ENCODE measurements around the gene PDXK.
A peak's percentile ranks its signal among the peaks of the same experiment; 100 is the strongest.
"Not testable (repeated sequence)": the region's sequence is repeated elsewhere in the genome, so short reads cannot be mapped to it uniquely, and the experiment has no call there.

PDXK gene

GRCh38 chr21:43718872-43719747 is at the start of gene PDXK:
Gene PDXK (plus strand): TSS chr21:43719129. CDS start chr21:43719295, 166 bp downstream.
- peaks cover 4% of the 10 kb centered on the region for H3K36me3 ChIP-seq (ENCODE audit: control insufficient read depth, insufficient read depth, low read length)
- peaks cover 17% of the 10 kb centered on the region for H3K4me1 ChIP-seq (ENCODE audit: control insufficient read depth, insufficient read depth, low read length)
- H3K27ac ChIP-seq (ENCODE audit: low read depth, low read length): peak within 1 kb of the TSS; percentile 66
- H3K27me3 ChIP-seq (ENCODE audit: control insufficient read depth, insufficient read depth, low read length): no peaks in the 10 kb centered on the region
- peak within 1 kb of the TSS; percentile 83 for H3K9ac ChIP-seq (ENCODE audit: low read length)
- H3K4me3 ChIP-seq (ENCODE audit: low read length): peak within 1 kb of the TSS; percentile 92

- Histone ChIP-seq H3K4me3 (ENCODE audit: low read length) (no peak overlapping the region), H3K27ac (ENCODE audit: low read depth, low read length) (no peak overlapping the region), H3K36me3 (ENCODE audit: control insufficient read depth, insufficient read depth, low read length) (peaks cover 9% of the 10 kb centered on the region), H3K9ac (ENCODE audit: low read length) (no peak overlapping the region), H3K4me1 (ENCODE audit: control insufficient read depth, insufficient read depth, low read length) (no peaks in the 10 kb centered on the region), H3K27me3 (ENCODE audit: control insufficient read depth, insufficient read depth, low read length) (no peaks in the 10 kb centered on the region)
Observed at GRCh38 chr21:43669828-43670605, 48.9 kb upstream of the PDXK start.

GRCh38 chr21:43675871-43676270 is 43.1 kb upstream of the PDXK start:
- Histone ChIP-seq H3K27me3 (ENCODE audit: control insufficient read depth, insufficient read depth, low read length) (no peaks in the 10 kb centered on the region), H3K4me3 (ENCODE audit: low read length) (no peak overlapping the region), H3K9ac (ENCODE audit: low read length) (no peak overlapping the region), H3K4me1 (ENCODE audit: control insufficient read depth, insufficient read depth, low read length) (no peaks in the 10 kb centered on the region), H3K36me3 (ENCODE audit: control insufficient read depth, insufficient read depth, low read length) (peaks cover 19% of the 10 kb centered on the region), H3K27ac (ENCODE audit: low read depth, low read length) (no peak overlapping the region)

- Histone ChIP-seq H3K4me3 (ENCODE audit: low read length) (no peak overlapping the region), H3K4me1 (ENCODE audit: control insufficient read depth, insufficient read depth, low read length) (no peaks in the 10 kb centered on the region), H3K9ac (ENCODE audit: low read length) (no peak overlapping the region), H3K27ac (ENCODE audit: low read depth, low read length) (no peak overlapping the region), H3K36me3 (ENCODE audit: control insufficient read depth, insufficient read depth, low read length) (peaks cover 19% of the 10 kb centered on the region), H3K27me3 (ENCODE audit: control insufficient read depth, insufficient read depth, low read length) (no peaks in the 10 kb centered on the region)
Observed at GRCh38 chr21:43676391-43676790, 42.5 kb upstream of the PDXK start.

- no peaks in the 10 kb centered on the region for H3K4me1 ChIP-seq (ENCODE audit: control insufficient read depth, insufficient read depth, low read length)
- H3K9ac ChIP-seq (ENCODE audit: low read length): no peak overlapping the region
- no peak overlapping the region for H3K27ac ChIP-seq (ENCODE audit: low read depth, low read length)
- peaks cover 27% of the 10 kb centered on the region for H3K36me3 ChIP-seq (ENCODE audit: control insufficient read depth, insufficient read depth, low read length)
- no peak overlapping the region for H3K4me3 ChIP-seq (ENCODE audit: low read length)
- H3K27me3 ChIP-seq (ENCODE audit: control insufficient read depth, insufficient read depth, low read length): no peaks in the 10 kb centered on the region
Observed at GRCh38 chr21:43679951-43680350, 39.0 kb upstream of the PDXK start.

- H3K9ac ChIP-seq (ENCODE audit: low read length); H3K27me3 ChIP-seq (ENCODE audit: control insufficient read depth, insufficient read depth, low read length); H3K27ac ChIP-seq (ENCODE audit: low read depth, low read length); H3K4me3 ChIP-seq (ENCODE audit: low read length); H3K4me1 ChIP-seq (ENCODE audit: control insufficient read depth, insufficient read depth, low read length): not testable (repeated sequence)
- H3K36me3 ChIP-seq (ENCODE audit: control insufficient read depth, insufficient read depth, low read length): peaks cover 26% of the 10 kb centered on the region
Observed at GRCh38 chr21:43680421-43680820, 38.5 kb upstream of the PDXK start.

- Histone ChIP-seq H3K27ac (ENCODE audit: low read depth, low read length) (no peak overlapping the region), H3K27me3 (ENCODE audit: control insufficient read depth, insufficient read depth, low read length) (no peaks in the 10 kb centered on the region), H3K4me1 (ENCODE audit: control insufficient read depth, insufficient read depth, low read length) (no peaks in the 10 kb centered on the region), H3K4me3 (ENCODE audit: low read length) (no peak overlapping the region), H3K9ac (ENCODE audit: low read length) (no peak overlapping the region), H3K36me3 (ENCODE audit: control insufficient read depth, insufficient read depth, low read length) (peaks cover 27% of the 10 kb centered on the region)
Observed at GRCh38 chr21:43681650-43682049, 37.3 kb upstream of the PDXK start.

GRCh38 chr21:43684424-43684823 is 34.5 kb upstream of the PDXK start:
- Histone ChIP-seq H3K27me3 (ENCODE audit: control insufficient read depth, insufficient read depth, low read length) (no peaks in the 10 kb centered on the region), H3K36me3 (ENCODE audit: control insufficient read depth, insufficient read depth, low read length) (peaks cover 31% of the 10 kb centered on the region), H3K9ac (ENCODE audit: low read length) (no peak overlapping the region), H3K4me3 (ENCODE audit: low read length) (no peak overlapping the region), H3K4me1 (ENCODE audit: control insufficient read depth, insufficient read depth, low read length) (no peaks in the 10 kb centered on the region), H3K27ac (ENCODE audit: low read depth, low read length) (no peak overlapping the region)

GRCh38 chr21:43686811-43687565 is 31.9 kb upstream of the PDXK start:
- H3K27ac ChIP-seq (ENCODE audit: low read depth, low read length): no peak overlapping the region
- no peaks in the 10 kb centered on the region for H3K27me3 ChIP-seq (ENCODE audit: control insufficient read depth, insufficient read depth, low read length)
- H3K4me1 ChIP-seq (ENCODE audit: control insufficient read depth, insufficient read depth, low read length): no peaks in the 10 kb centered on the region
- peaks cover 45% of the 10 kb centered on the region for H3K36me3 ChIP-seq (ENCODE audit: control insufficient read depth, insufficient read depth, low read length)
- H3K9ac ChIP-seq (ENCODE audit: low read length): no peak overlapping the region
- no peak overlapping the region for H3K4me3 ChIP-seq (ENCODE audit: low read length)

GRCh38 chr21:43687566-43688399 is 31.1 kb upstream of the PDXK start:
- H3K4me3 ChIP-seq (ENCODE audit: low read length): no peak overlapping the region
- H3K36me3 ChIP-seq (ENCODE audit: control insufficient read depth, insufficient read depth, low read length): peaks cover 44% of the 10 kb centered on the region
- no peak overlapping the region for H3K9ac ChIP-seq (ENCODE audit: low read length)
- H3K27ac ChIP-seq (ENCODE audit: low read depth, low read length): no peak overlapping the region
- no peaks in the 10 kb centered on the region for H3K4me1 ChIP-seq (ENCODE audit: control insufficient read depth, insufficient read depth, low read length)
- no peaks in the 10 kb centered on the region for H3K27me3 ChIP-seq (ENCODE audit: control insufficient read depth, insufficient read depth, low read length)

- H3K9ac ChIP-seq (ENCODE audit: low read length): no peak overlapping the region
Observed at GRCh38 chr21:43688906-43689305, 30.0 kb upstream of the PDXK start.

More at GRCh38 chr21:43688906-43689305, 30.0 kb upstream of the PDXK start:
- H3K27ac ChIP-seq (ENCODE audit: low read depth, low read length): no peak overlapping the region
- peaks cover 46% of the 10 kb centered on the region for H3K36me3 ChIP-seq (ENCODE audit: control insufficient read depth, insufficient read depth, low read length)
- H3K27me3 ChIP-seq (ENCODE audit: control insufficient read depth, insufficient read depth, low read length): no peaks in the 10 kb centered on the region
- no peak overlapping the region for H3K4me3 ChIP-seq (ENCODE audit: low read length)
- H3K4me1 ChIP-seq (ENCODE audit: control insufficient read depth, insufficient read depth, low read length): no peaks in the 10 kb centered on the region

Data from rectal smooth muscle tissue (tissue), 1 donor.